Gastrocnemius medialis (tissue), 4 donors: ENCODE data around the gene TBC1D32.

ENCODE experiments used
- POLR2A ChIP-seq, 2 donors: fragments of 450-650 bp; IDR thresholded peaks; one replicate each; pipeline ENCODE4 v1.6.1; 2017; ENCODE audit warnings: antibody characterized with exemption in 2 of 2, mild to moderate bottlenecking in 2 of 2, moderate library complexity in 2 of 2
- TF ChIP-seq, protein P1 (sequence below), 5 experiments: fragments of 450-650 bp in 3 of 5; fragments of 200-600 bp in 2 of 5; sonication (generic) in 2 of 5; IDR thresholded peaks in 4 of 5; conservative IDR thresholded peaks in 1 of 5; 1 replicate in 4 of 5; 2 replicates in 1 of 5; pipeline ENCODE4 v1.5.1; 2016 to 2019; ENCODE audit warnings: antibody characterized with exemption in 5 of 5, mild to moderate bottlenecking in 3 of 5, moderate library complexity in 3 of 5

DNA sequence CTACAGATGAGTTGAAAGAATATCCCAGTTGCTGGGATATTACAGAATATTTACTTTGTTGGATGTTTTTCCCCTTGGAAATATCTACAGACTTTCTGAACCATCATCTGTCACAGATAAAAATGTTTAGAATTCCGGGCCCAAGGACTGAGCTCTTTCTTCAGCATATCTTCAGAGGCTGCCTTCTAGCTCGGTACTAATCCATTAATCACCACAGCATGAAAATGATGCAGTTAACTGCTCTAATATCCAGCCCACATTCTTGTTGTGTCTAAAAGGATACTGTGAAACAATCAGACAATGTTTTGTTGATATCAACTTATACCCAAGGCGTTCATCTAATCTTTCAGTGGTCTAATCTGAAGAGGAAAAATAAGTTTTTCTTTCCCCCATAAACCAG is 247.4 kb downstream of the TBC1D32 start:
- TF ChIP-seq, protein P1, sequence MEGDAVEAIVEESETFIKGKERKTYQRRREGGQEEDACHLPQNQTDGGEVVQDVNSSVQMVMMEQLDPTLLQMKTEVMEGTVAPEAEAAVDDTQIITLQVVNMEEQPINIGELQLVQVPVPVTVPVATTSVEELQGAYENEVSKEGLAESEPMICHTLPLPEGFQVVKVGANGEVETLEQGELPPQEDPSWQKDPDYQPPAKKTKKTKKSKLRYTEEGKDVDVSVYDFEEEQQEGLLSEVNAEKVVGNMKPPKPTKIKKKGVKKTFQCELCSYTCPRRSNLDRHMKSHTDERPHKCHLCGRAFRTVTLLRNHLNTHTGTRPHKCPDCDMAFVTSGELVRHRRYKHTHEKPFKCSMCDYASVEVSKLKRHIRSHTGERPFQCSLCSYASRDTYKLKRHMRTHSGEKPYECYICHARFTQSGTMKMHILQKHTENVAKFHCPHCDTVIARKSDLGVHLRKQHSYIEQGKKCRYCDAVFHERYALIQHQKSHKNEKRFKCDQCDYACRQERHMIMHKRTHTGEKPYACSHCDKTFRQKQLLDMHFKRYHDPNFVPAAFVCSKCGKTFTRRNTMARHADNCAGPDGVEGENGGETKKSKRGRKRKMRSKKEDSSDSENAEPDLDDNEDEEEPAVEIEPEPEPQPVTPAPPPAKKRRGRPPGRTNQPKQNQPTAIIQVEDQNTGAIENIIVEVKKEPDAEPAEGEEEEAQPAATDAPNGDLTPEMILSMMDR (IDR thresholded peaks at IDR 0.05 in 4 of 5, conservative IDR thresholded peaks at IDR 0.05 in 1 of 5), result no peak
- no peak for TF ChIP-seq POLR2A (IDR thresholded peaks at IDR 0.05)
